ENCODE data around the gene LYL1.

Gene LYL1

DNA sequence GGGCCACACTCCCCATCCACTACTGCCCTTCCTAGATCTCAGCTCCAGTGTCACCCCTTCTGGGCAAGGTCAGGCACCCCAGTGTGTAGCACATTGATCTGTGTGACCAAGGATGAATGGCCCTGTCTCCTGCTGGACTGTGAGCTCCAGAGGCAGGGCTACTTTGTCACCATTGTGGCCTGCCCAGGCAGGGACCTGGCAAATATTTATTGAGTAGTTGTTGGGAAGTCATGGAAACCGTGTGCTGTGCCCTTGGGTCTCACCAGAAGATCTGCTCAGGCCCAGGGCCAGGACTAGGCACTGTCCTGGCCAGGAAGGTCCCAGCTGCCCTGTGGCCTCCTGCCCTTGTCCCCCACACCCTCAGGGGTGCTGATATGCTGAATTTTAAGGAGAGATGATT lies 25.9 kb upstream of the LYL1 start:
- DNase-seq: no peak

DNA sequence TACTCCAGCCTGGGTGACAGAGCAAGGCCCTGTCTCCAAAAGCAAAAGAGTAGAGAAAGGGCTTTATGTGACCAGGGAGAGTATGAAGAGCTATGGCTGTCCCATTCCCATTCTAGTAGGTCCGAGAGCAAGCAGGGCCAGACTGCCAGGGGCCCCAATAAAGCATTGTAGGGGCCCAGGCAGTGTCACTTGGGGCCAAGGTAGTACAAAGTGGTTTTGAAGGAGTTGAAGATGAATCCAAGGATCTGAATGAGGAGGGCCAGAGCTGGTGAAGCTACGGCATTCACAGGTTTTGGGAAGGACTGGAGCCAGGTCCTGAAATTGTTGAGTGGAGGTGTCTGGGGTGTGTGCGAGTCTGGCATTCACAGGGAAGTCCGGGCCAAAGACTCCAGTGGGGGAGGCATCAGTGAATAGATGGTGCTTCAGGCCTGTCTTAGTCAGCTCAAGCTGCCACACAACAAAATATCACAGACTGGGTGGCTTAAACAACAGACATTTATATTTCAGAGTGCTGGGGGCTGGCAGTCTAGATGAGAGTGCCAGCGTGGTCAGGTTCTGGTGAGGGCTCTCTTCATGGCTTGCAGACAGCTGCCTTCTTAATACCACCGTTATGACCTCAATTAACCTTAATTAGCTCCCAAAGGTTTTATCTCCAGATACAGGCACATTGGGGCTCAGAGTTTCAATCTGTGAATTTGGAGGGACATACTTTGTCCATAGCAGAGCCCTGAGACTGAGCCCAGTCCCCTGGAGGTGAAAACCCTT lies 25.3 kb upstream of the LYL1 start:
- no peak for DNase-seq

DNA sequence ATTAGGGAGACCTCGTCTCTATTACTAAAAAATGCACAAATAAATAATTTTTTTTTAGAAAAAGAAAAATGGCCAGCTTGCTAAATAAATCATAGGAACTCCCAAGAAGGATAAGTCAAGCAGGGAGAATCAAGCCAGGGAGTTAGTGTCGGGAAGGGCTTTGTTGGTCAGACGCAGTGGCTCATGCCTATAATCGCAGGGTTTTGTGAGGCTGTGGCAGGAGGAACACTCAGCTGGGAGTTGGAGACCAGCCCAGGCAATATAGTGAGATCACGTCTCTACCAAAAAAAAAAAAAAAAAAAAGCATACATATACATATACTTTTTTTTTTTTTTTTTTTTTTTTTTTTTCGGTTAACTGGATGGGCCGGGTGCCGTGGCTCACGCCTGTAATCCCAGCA lies 24.4 kb upstream of the LYL1 start:
- DNase-seq: no peak

DNA sequence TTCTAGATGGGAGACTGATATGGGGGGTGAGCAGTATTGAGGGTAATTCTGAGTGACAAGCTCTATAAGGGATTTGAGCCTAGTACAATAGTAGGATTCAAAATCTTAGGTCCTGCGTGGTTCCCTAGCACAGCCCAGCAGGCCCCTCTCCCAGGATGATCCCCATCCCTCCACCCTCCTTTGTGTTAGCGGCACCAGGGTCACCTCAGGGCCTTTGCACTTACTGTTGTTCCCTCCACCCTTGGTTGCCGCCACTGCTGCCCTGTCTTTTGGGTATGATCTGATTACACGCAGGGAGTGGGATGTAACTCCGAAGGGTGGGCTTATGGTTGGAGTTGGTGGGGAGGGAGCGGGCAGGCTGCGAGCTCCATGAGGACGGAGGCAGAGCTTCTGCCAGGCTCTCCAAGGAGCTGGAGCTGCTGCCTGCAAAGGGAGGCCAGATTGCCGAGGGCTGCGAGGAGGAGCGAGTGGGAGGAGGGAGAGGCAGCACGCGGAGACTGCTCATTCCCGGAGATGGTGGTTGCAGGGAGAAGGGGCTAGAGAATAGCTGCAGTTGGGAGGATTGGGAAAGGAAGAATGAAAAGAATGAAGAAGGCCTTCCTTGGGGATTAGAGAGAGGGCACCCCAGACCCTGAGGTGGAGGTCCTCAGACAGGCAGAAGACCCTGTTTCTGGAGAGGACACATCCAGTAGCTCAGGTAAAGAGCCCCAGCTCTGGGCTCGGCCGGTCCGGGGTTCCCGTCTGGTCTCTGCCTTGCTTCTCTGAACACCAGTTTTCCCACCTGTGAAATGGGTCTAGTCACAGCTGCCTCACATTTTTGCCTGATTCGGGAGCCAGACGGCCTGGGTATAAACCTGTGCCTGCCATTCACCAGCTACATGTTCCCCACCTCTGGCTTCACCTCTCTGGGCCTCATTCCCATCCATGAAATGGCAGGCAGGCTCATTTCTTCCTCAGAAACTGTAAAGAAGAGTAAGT lies 20.6 kb upstream of the LYL1 start:
- DNase-seq: no peak

DNA sequence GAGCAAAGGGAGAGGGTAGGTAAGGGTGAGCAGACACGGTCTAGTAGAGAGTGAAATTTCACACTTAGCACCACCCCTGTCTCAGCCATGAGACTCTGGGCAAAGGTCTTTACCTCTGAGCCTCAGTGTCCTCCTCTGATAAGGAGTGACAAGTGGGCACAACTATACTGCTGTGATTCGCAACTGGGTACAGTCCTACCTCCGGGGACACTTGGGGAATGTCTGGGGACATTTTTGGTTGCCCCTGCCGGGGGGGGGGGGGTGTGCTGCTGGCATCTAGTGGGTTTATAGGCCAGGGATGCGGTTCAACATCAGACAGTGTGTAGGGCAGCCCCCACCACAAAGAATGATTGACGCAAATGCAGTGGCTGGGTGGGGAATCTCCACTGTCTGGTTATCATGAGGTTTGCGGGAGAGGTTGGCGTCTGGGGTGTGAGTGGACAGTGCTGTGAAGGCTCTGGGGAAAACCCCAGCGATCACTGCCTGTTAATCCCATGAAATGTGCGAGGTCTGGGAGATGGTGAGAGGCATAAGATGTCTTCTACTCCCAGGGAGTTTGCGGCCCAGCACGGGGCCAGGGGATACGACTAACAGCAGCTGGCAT lies 19.7 kb upstream of the LYL1 start:
- DNase-seq: no peak

DNA sequence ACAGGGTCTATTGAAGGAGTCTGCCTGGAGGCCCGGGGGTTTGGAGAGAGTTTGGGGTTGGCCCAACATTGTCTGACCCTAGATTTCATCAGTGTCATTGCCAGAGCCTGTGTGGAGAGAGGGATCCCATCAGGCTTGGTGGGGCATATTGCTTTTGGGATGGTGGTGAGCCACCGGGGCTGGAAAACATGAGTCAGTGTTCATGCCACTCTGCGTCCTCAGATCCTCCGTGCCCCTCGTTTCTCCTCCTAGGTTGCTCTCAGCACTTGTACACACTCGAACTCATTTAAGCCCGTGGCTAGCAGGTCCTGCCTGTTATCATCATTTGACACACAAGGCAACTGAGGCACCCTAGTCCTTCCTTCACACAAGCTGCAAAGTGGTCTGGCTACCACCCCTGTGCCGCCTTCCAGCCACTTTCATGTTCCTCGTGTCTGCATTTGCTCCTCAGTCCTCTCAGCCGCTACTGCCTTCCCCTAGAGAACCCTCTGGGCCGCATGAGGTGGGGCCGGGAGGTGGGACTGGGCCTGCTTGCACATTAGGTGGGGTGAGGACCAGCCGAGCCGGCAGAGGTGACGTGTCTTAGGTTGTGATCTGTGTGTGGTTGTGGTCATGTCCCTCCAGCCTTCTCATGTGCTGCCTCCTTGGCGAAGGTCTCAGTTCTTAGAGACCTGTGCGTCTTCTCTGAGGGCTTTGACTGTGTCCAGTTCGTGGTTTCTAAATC lies 19.1 kb upstream of the LYL1 start:
- DNase-seq: no peak

DNA sequence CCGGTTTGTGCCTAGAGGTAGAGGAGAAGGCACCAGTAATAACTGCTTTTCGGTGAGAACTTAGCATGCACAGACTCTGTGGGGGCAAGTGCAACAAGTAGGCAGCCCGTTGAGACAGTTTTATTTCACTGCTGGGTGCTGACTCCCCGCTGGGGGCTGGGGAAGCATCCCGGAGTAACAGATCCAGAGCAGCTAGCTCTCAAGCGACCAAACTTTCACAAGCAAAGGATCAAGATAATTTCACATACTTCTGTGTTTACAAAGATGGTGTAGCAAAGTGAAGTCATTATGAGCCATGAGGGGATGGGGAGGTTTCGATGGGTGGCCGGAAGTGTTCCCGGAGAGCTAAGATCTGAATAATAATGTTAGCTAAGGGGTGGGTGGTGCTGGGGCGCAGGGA lies 18.2 kb upstream of the LYL1 start:
- no peak for DNase-seq

DNA sequence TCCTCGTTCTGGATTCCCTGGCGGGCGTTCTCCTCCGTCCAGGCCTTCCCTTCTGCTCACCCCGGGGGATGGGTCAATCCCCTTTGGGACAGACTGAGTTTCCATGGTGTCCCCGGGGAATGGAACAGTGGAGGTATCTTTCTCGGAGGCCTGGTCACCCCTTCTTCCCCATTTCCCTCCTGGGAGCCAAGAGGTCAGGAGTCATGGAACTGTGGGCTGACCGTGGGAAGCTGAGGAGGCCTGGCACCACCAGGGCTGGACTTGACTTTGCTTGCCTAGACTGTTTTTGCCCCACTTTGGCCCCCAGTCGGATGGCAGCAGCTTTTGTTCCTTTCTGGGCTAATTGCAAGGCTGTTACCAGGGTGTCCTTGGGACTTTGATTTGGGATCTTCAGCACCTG lies 17.4 kb upstream of the LYL1 start:
- DNase-seq: no peak

DNA sequence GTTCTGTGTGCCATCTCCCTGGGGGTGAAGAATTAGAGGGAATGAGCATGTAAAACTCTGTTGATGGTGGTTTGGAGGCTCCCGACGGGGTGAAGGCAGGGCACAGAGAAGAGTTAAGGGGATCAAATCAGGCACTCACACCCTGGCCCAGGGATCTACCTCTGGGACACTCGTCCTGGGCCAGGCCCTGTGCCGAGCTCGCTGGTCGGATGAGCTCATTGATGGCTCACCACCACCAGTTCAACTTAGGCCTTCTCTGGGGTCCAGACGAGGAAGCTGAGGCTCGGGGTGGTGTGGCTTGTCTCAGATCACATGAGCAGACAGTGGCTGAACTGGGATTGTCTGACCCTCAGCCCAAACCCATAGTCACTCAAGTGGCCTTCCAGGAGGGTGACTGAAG lies 17.0 kb upstream of the LYL1 start:
- DNase-seq: no peak

DNA sequence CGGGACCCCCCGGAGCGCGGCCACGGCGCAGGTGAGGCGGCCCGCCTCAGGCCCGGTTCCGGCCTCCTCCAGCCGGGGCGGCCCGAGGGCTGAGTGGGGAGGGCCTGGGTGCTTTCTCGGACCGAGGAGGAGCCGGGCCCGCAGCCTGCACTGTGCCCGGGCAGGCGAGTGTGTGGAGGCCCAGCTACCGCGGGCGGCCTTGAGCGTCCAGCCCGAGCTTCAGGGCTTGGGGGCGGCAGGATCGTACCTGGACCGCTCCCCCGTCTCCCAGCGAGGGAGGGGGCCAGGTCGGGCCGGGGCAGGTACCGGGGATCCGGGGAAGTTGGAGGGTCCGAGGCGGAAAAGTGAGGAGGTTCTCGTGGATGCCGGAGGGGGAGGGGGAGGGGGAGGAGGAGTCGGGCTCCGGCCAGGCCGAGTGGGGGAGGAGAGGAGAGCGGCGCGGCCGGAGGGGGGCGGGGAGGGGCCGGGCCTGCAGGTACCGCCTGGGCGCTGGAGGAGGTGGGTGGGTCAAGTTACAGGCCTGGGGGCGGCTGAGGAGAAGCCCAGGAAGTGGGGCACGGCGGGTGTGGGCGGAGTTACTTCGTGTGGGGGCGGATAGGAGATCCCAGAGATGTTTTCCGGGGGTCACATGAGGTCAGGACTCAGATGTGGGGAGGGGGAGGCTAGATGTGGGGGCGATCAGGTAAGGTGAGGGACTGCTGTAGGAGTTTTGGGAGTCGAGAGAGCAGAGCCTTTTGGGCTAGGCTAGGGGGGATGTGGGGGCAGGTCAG lies 16.0 kb upstream of the LYL1 start:
- DNase-seq: no peak

DNA sequence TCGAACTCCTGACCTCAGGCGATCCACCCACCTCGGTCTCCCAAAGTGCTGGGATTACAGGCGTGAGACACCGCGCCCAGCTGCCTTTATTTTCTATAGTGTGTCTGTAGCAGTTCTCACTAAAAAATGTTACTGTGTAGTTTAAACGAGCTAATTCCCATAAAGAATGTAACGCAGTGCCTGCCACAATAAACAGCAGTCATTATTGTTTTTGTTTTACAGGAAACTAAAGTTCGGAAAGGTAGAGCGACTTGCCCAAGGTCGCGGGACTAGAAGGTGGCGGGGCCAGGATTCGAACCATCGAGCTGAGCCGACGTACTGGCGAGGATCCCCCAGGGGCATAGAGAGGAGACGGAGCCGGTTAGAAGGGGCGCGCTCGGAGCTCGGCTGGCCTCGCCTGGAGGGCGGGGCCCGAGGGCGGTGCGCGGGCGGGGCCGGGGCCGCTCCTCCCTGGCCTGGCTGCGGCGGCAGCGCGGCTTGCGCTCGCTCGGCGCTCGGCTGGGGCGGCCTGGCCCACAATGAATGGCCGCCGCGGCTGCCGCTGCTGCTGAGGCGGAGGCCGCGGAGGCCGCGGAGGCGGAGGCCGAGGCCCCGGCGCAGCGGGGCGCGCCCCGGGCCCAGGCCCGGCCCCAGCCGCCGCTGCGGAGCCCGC lies 15.2 kb upstream of the LYL1 start, which contains the start of gene NACC1:
NACC1 (plus strand) TSS at position 493 of the 652 bp plus-strand sequence. CDS start 16,944 bp downstream, outside the sequence.
- peak; percentile 26 for DNase-seq

DNA sequence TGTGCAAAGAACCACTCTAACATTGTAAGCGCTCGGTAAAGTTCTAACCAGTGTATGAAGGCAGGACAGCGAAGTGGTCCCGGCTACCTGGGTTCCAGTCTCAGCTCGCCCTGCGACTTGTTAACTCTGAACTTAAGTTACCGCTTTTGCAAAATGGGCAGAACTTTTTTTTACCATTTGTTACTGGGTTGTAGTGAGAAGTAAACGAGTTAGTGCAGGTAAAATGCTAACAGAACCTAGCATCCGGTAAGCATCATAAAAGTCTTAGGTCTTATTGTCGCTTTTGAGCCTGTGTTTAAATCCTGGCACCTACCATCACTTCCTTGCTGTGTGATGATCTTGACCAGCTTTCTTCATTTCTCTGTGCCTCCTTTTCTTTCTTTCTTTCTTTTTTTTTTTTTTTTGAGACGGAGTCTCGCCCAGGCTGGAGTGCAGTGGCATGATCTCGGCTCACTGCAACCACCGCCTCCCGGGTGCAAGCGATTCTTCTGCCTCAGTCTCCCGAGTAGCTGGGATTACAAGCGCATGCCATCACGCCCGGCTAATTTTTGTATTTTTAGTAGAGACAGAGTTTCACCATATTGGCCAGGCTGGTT lies 14.6 kb upstream of the LYL1 start:
- DNase-seq: no peak

DNA sequence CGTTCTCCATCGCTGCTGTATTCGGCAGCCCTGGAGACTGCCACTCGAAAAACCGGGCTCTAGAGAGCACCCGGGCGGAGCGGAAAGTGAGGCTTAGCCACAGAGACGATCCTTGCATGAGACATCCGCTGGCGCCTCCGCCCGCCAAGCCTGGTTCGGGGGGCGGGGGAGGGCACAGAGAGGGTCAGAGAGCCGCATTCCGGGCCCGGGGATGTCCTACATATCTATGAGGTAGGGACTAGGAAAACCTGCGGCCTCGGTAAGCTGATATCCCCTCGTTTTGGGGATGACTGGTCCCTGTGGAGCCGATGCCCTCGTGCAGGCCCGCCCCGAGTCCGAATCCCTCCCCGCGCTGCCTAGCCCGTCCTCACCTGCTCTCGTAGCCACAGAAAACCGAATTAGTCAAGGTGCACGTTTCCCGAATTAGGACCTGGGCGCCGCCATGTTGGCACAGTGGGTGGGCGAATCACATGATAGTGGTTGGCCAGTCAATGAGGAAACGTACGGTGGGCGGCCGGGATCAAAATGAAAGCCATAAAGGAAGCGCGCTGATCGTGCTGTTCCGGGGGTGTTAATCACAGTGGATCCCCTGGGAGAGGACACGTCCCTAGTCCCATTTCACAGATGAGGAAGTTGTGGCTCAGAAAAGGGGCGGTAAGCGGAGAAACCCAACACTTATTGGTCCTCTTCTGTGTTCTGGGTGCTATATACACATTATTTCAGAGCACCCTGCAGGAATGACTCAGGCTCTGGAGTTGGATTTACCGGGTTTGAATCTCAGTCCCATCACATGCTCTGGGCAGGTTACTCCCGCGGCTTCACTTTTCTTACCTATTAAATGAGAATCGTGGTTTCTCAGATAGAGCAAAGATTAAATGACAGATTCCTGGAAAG lies 13.9 kb upstream of the LYL1 start, which contains the start of gene TRMT1:
TRMT1 (minus strand) TSS at position 459 of the 894 bp plus-strand sequence; CDS start at position 118, 341 bp downstream.
- DNase-seq: peak; percentile 79

DNA sequence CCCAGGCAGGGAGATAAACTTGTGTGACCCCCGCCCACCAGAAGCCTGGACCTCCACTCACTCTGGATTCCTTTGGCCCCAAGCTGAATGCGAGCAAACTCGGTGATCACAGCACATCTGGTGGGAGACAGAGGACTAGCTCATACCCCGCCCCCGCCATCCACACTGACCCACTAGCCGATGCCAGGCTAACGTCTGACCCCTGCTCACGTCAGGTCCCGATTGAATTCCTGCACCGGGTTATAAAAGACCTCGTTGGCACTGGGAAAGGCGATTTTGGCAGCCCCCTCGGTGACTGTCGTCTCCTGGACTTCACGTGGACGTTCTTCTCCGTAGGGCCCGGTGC lies 13.3 kb upstream of the LYL1 start:
- DNase-seq: no peak

DNA sequence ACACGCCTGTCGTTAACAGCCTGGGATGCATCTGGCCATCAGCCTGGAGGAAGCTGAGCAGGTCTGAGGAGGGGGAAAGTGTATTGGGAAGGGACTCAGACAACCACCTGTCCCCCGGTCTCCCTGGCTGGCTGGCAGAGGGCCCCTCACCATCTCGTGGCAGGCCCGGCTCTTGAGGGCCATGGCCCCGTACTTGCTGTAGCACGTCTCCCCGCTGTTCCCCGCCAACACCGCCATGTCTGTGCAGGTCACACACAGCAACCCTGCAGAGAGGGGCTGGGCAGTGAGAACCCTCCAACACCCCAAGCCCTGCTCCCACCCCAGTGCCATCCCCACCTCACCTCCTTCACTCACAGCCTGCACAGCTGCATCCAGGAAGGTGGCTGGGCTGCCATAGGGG lies 9.9 kb upstream of the LYL1 start:
- no peak for DNase-seq

DNA sequence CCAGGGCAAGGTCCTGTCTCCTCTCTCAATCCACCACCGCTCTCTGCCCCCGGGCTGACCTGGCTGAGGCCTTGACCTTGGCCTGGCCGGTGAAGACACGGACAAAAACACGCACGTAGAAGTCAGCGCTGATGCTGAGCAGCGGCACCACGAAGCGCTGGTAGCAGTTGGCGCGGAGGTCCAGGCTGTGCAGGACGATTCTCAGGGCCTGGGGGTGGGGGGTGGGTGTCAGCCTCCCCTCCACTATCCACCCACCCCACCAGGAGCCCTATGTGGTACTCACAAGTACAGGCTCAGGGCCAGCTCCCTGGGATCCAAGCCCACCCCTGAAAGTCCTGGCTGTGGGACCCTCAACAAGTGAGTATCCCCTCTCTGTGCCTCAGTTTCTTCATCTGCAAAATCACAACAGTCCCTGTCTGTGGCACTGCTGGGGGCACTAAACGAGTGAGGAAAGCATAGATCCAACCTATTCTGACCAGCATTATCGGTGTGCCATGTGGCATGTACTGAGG lies 7.5 kb upstream of the LYL1 start:
- no peak for DNase-seq

DNA sequence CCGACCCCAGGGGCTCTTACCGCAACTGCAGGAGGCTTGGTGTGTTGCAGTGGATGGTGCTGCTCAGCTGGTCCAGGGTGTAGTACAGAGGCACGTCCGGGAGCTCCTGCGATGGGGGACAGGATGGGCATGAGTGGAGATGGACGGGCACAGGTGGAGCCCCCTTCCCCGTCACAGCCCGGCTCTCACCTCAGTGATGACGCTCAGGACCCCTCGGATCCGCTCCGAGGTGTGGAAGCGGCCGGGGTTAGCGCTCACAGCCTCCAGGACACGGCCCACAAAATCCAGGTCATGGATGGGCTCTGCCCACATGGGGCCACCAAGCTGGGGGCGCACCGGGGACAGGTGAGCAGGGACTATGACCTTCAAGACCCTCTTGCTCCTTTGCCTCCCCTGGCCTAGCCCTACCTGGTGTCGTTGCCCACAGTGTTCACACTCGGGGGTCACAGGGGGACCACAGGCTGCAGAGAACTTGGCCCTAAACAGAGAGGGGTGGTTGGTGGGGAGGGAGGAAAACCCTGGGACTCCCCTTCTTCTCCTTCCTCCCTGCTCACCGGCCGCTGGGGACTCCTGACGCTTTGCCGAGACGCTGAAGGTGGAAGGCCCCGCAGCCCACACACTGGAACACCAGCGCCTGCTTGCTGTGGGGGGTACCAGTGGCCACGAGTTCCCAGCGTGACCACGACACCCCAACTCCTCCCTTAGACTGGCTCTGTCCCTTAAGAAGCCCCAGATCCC lies 6.9 kb upstream of the LYL1 start:
- DNase-seq: no peak

DNA sequence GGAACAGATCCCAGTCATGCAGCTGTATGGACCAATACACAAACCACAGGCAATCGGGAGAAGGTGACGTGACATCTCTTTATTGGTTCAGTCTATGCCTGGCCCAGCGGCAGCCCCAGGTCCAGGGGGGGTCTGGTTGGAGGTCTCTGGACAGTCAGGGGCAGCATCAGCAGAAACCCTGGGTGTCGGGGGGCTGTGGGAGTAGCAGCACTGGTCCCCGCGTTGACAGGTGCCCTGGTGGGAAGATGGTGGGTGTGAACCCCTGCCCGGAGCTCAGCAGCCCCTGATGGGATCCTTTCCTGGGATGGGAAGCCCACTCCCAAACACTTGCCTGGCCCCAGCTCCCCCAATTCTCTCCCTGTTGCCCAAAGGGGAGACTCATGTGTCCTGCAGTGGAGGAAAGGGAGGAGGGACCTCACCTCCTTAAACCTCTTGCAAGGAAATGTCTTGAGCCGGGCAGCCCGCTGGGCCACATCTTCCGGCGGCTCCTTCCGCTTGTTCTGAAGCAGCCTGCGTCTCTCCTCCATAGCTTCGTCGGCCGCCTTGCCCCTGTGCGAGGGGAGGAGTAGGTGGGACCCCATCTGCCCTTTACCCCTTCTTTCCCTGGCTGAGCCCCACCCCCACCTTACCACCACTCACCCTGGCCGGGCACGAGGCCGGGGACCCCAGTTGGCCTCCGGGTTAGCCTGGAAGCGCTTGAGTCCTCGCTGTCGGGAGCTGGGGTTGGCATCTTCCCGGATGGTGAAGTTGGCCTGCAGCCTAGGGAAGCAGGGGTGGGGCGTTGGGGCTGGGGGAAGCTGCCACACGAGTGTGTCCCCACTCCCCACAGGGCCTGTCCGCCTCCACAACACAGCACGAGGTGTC lies 2.4 kb upstream of the LYL1 start:
- DNase-seq: no peak
